Ovary (tissue), 9 donors: ENCODE data around the gene TCEA2. TPM values are rescaled to one million over a fixed set of nuclear protein-coding genes. Genes with fewer than 3 reads are reported as not detected.

Experiments used
- DNase-seq, 5 donors: peaks; one replicate each; pipeline ENCODE4 v3.0.0-alpha.2; 2019 to 2020
- H3K27ac ChIP-seq, 2 donors: fragments of 200-600 bp; one replicate each; pipeline versions ENCODE4 v1.5.1 to v1.8.0; 2019 to 2022
- H3K27me3 ChIP-seq: fragments of 200-600 bp; one replicate; pipeline ENCODE4 v1.8.0; 2022
- H3K36me3 ChIP-seq: fragments of 200-600 bp; sonication (generic); one replicate; pipeline ENCODE4 v1.5.1; 2019
- H3K4me1 ChIP-seq: one replicate; pipeline ENCODE4 v1.8.1; 2013; ENCODE audit warnings: mild to moderate bottlenecking, moderate library complexity; ENCODE audit not compliant: insufficient read depth
- H3K4me3 ChIP-seq: fragments of 200-600 bp; sonication (generic); one replicate; pipeline ENCODE4 v1.5.1; 2017
- H3K9me3 ChIP-seq, 2 donors: fragments of 200-600 bp in 1 of 2; sonication (generic) in 1 of 2; one replicate each; pipeline versions ENCODE4 v1.5.1 to v1.8.1; 2013 to 2019; ENCODE audit warnings: mild to moderate bottlenecking in 1 of 2, moderate library complexity in 1 of 2
- CTCF ChIP-seq, 3 donors: fragments of 450-650 bp in 2 of 3; fragments of 200-600 bp in 1 of 3; IDR thresholded peaks; one replicate each; pipeline versions ENCODE4 v1.5.1 to v1.8.0; 2016 to 2022; ENCODE audit warnings: antibody characterized with exemption in 3 of 3, mild to moderate bottlenecking in 1 of 3
- EP300 ChIP-seq: sonication (generic); formaldehyde crosslinking; IDR thresholded peaks from one replicate; pipeline ENCODE4 v1.6.1; 2017; ENCODE audit warnings: antibody characterized with exemption
- POLR2A ChIP-seq: fragments of 450-650 bp; IDR thresholded peaks from one replicate; pipeline ENCODE4 v1.6.1; 2017; ENCODE audit warnings: antibody characterized with exemption, mild to moderate bottlenecking, moderate library complexity
- WGBS, 3 donors: extraction: QIAGEN DNeasy Blood & Tissue Kit in 1 of 3; methylation state at CpG; one replicate each; pipeline versions ENCODE4 v1.1.5 to v1.1.7; 2013 to 2017; 5-methylcytosine and 5-hydroxymethylcytosine counted together
- intact Hi-C, 4 donors: fragments of 100-400 bp; cut with DNase I; formaldehyde crosslinking; loops; one replicate each; pipeline versions ENCODE4 v1.11.0 to v1.15.1; 2022 to 2023
- polyA plus RNA-seq, 2 donors: library from polyadenylated mRNA; stranded (reverse); fragments of 200-250 nt in 1 of 2; fragments of 350-450 nt in 1 of 2; fragmentation: Illumina TruSeq in 1 of 2; extraction: RNeasy Lipid Tissue Mini Kit (QIAGEN cat#74804) in 1 of 2; gene quantifications; one replicate each; pipeline ENCODE4 v1.2.3, GENCODE V29; 2013 to 2014
- total RNA-seq, 7 donors: library from RNA; depleted of rRNA in 2 of 7; stranded (reverse); fragments of >200 nt in 2 of 7; fragmentation: NEBNext Ultra II Directional in 3 of 7; extraction: Animal tissue kit (Norgen Biotek cat#: 25700) in 3 of 7; gene quantifications; one replicate each; pipeline versions ENCODE4 v1.1.0 to v1.2.4, GENCODE V29; 2016 to 2023
- donor health status: DM: no; HTN: no; CAD: no; lungs with moderate emphysema.
- donor health status: DM: no; HTN: no; CAD: no.
- donor health status: Bipolar disorder and iron deficiency.
- donor health status: DM: yes; HTN: yes; CAD: no.
- donor health status: DM: no; HTN: no; CAD: no.
- donor health status: DM: yes; HTN: yes; CAD: no.

Gene TCEA2
- total and polyA plus RNA-seq, 9 donors, result 20.0 to 93.5 (median 71.9) TPM

DNA sequence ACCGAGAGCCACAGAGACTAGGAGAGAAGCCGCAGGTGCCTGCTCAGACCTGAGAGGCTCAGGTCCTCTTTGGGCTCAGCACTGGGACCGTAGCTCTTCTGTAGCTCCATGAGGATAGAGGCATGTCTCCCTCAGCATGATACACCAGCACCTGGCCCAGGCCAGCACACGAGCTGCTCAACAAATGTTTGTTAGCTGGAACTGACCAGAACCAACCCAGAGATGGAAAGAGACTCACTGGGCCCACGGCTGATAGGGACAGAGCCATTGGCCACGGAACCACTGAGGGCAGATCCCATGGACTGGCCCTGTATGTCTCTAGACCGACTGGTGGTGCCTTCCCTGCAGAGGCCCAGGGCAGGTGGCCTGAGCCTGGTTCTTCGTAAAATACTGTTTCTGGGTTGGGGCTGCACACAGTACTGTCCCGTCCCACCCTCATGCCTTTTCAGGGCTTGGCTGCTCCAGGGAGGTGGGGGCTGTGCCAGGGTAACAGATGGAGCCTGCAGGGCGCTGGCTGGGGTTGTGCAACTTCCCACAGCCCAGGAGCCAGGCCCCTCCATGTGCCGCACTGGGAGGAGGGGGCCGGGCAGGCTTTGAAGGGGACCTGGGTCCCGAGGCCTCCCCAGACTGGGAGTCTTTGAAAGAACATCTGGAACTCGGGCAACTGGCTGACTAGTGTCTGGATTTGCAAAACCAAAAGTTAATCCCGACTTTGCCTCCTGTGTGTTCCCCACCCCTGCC, 21.8 kb upstream of the TCEA2 start:
- intact Hi-C loops, result no loop called here
- WGBS, 3 donors, result 31 to 40% (median 38%) methylated on average over 14 to 15 of the region's 15 CpGs
- H3K4me1 ChIP-seq, result peaks cover 2% of the 10 kb centered on the region
- TF ChIP-seq CTCF (IDR thresholded peaks at IDR 0.05), result no peak
- H3K36me3 ChIP-seq, result no peaks in the 10 kb centered on the region
- peaks cover 2% of the 10 kb centered on the region for H3K27me3 ChIP-seq
- no peak for DNase-seq
- H3K9me3 ChIP-seq, result no peaks in the 10 kb centered on the region
- H3K27ac ChIP-seq, result no peak overlapping the region
- no peak overlapping the region for H3K4me3 ChIP-seq

DNA sequence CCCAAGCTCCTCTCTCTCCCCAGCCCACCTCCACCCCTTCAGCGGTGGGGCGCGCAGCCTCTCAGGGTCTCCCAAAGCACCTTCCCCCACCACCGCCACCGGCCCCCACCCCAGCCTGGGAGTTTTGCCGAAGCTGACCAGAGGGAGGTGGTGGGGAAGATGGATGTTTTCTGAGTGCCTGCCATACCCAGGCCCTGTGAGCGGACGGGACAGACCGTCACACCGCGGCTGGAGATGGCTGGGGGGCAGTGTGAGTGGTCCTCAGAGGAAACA, 21.3 kb upstream of the TCEA2 start:
- no peaks in the 10 kb centered on the region for H3K36me3 ChIP-seq
- no peaks in the 10 kb centered on the region for H3K9me3 ChIP-seq
- WGBS, 3 donors, result 2 to 10% (median 4%) methylated on average over 6 to 11 of the region's 11 CpGs
- H3K27me3 ChIP-seq, result peaks cover 2% of the 10 kb centered on the region
- peaks cover 2% of the 10 kb centered on the region for H3K4me1 ChIP-seq
- intact Hi-C loops, result no loop called here
- no peak for DNase-seq
- no peak overlapping the region for H3K4me3 ChIP-seq
- no peak overlapping the region for H3K27ac ChIP-seq
- TF ChIP-seq CTCF (IDR thresholded peaks at IDR 0.05) (no peak), POLR2A (no peak), EP300 (no peak)

DNA sequence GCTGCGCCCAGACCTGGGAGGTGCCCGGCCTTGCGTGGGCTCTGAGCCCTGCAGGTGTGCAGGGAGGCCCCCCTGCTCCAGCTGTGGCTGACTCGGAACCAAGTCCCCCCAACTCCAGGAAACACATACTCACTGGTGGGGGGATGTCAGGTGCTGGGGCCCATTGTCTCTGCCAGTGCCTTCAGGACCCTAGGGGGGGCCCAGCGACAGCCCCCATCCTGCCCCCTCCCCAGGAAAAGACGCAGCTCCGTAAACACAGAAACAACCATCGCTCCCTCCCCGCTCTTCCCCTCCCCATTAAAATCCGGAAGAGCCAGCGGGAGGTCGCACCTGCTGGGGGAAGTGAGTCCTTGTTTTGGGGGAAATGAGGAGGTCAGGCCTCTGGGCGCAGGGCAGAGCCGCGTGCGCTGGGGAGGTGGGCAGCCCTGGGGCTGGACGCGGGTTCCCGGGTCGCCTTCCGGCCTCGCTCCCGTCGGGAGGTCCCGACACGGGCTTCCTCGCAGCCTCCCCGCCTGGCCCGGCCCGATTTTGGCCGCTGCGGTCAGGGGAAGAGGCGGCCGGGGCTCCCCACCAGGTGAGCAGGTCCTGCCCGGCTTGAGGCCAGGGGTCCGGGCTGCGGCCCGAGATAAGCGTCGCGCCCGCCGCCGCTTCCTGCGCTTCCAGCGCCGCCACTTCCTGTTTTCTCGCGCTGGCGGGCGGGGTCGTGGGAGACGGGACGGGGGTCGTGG, 20.8 kb upstream of the TCEA2 start:
- intact Hi-C loops, result no loop called here

DNA sequence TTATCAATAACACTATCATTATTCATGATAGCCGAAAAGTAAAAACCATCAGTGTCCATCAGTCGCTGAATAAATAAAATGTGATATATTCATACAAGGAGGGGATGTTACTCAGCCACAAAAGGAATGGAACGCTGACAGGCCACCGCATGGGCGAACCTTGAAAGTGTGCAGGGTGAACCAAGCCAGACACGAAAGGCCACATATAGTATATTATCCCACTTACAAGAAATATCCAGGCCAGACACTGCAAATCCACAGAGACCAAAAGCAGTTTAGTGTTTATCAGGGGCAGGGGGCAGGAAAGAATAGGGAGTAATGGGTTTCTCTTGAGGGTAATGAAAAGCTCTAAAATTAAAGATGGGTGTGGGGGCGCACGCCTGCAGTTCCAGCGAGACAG, 19.2 kb upstream of the TCEA2 start:
- Histone ChIP-seq H3K27me3 (peaks cover 7% of the 10 kb centered on the region), H3K4me3 (no peak overlapping the region)
- TF ChIP-seq POLR2A (no peak), CTCF (IDR thresholded peaks at IDR 0.05) (no peak)

More for the DNA sequence above, 20.8 kb upstream of the TCEA2 start:
- H3K36me3 ChIP-seq, result no peaks in the 10 kb centered on the region
- WGBS, 3 donors, result 1 to 4% (median 1%) methylated on average over 26 to 55 of the region's 55 CpGs
- H3K27ac ChIP-seq, result no peak overlapping the region
- peaks cover 2% of the 10 kb centered on the region for H3K4me1 ChIP-seq
- no peak for DNase-seq
- peaks cover 2% of the 10 kb centered on the region for H3K27me3 ChIP-seq
- TF ChIP-seq POLR2A (no peak), EP300 (no peak), CTCF (IDR thresholded peaks at IDR 0.05) (no peak)
- no peak overlapping the region for H3K4me3 ChIP-seq
- H3K9me3 ChIP-seq, result no peaks in the 10 kb centered on the region

More for the DNA sequence above, 19.2 kb upstream of the TCEA2 start:
- 83 to 84% (median 84%) methylated on average over 9 of the region's 9 CpGs for WGBS, 3 donors
- no peaks in the 10 kb centered on the region for H3K4me1 ChIP-seq
- H3K27ac ChIP-seq, result no peak overlapping the region
- no peak for DNase-seq
- intact Hi-C loops, result no loop called here
- H3K9me3 ChIP-seq, result no peaks in the 10 kb centered on the region
- no peaks in the 10 kb centered on the region for H3K36me3 ChIP-seq
